ENCODE measurements around the gene NTRK2.

Gene NTRK2

GRCh38 chr9:84940294-84940693 lies 270.8 kb downstream of the NTRK2 start:
- TF ChIP-seq CTCF (IDR thresholded peaks at IDR 0.05; ENCODE audit: low read depth, low read length): no peak
- no peak for DNase-seq (ENCODE audit: extremely low read depth, low read depth)

- DNase-seq (ENCODE audit: extremely low read depth, low read depth): no peak
Observed at GRCh38 chr9:84941792-84942191, 272.3 kb downstream of the NTRK2 start.

GRCh38 chr9:84943482-84944050 lies 274.0 kb downstream of the NTRK2 start:
- no peak for TF ChIP-seq CTCF (IDR thresholded peaks at IDR 0.05; ENCODE audit: low read depth, low read length)
- DNase-seq (ENCODE audit: extremely low read depth, low read depth): no peak

More at GRCh38 chr9:84941792-84942191, 272.3 kb downstream of the NTRK2 start:
- TF ChIP-seq CTCF (IDR thresholded peaks at IDR 0.05; ENCODE audit: low read depth, low read length): no peak

- no peak for TF ChIP-seq CTCF (IDR thresholded peaks at IDR 0.05; ENCODE audit: low read depth, low read length)
Observed at GRCh38 chr9:84945878-84946538, 276.5 kb downstream of the NTRK2 start.

GRCh38 chr9:84947412-84947972 lies 278.0 kb downstream of the NTRK2 start:
- no peak for TF ChIP-seq CTCF (IDR thresholded peaks at IDR 0.05; ENCODE audit: low read depth, low read length)
- DNase-seq (ENCODE audit: extremely low read depth, low read depth): no peak

More at GRCh38 chr9:84945878-84946538, 276.5 kb downstream of the NTRK2 start:
- DNase-seq (ENCODE audit: extremely low read depth, low read depth): no peak

GRCh38 chr9:84949258-84949657 lies 279.7 kb downstream of the NTRK2 start:
- no peak for DNase-seq (ENCODE audit: extremely low read depth, low read depth)
- no peak for TF ChIP-seq CTCF (IDR thresholded peaks at IDR 0.05; ENCODE audit: low read depth, low read length)

GRCh38 chr9:84949971-84950370 lies 280.4 kb downstream of the NTRK2 start:
- TF ChIP-seq CTCF (IDR thresholded peaks at IDR 0.05; ENCODE audit: low read depth, low read length): no peak
- DNase-seq (ENCODE audit: extremely low read depth, low read depth): no peak
